Fibroblast of skin of right quadriceps (primary cell): ENCODE data around the gene ARMH3.
A peak's percentile ranks its signal among the peaks of the same experiment; 100 is the strongest.

Experiments used
- DNase-seq: peaks from one replicate; pipeline ENCODE4 v3.0.0-alpha.2; 2013

The ARMH3 gene, protein sequence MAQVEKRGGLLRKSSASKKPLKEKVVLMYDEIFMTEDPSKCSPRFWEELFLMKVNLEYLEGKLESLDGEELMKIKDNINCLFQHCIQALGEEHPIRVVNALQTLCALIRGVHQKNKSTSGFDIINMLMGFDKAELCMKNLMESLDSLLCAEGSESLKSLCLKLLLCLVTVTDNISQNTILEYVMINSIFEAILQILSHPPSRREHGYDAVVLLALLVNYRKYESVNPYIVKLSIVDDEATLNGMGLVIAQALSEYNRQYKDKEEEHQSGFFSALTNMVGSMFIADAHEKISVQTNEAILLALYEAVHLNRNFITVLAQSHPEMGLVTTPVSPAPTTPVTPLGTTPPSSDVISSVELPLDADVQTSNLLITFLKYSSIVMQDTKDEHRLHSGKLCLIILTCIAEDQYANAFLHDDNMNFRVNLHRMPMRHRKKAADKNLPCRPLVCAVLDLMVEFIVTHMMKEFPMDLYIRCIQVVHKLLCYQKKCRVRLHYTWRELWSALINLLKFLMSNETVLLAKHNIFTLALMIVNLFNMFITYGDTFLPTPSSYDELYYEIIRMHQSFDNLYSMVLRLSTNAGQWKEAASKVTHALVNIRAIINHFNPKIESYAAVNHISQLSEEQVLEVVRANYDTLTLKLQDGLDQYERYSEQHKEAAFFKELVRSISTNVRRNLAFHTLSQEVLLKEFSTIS

GRCh38 chr10:102055647-102056419, at the start of gene ARMH3:
ARMH3 (minus strand) TSS chr10:102056173; CDS start chr10:102040114, 16,059 bp downstream.
- DNase-seq, result peak; percentile 98

GRCh38 chr10:102102421-102102820, 46.4 kb upstream of the ARMH3 start:
- no peak for DNase-seq

DNA sequence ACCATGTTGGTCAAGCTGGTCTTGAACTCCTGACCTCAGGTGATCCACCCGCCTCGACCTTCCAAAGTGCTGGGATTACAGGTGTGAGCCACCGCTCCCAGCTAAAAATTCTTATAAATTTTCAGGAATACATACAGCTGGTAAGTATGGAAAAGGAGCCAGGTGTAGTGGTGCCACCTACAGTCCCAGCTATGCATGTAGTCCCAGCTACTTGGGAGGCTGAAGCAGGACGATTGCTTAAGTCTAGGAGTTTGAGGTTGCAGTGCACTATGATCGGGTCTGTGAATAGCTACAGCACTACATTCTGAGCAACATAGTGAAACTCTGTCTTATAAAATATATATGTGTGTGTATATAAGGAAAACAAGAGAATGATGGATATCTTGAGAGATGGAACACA, 45.2 kb upstream of the ARMH3 start:
- no peak for DNase-seq

- DNase-seq, result no peak
These were observed 40.5 kb upstream of the ARMH3 start for GRCh38 chr10:102096449-102096848.

DNA sequence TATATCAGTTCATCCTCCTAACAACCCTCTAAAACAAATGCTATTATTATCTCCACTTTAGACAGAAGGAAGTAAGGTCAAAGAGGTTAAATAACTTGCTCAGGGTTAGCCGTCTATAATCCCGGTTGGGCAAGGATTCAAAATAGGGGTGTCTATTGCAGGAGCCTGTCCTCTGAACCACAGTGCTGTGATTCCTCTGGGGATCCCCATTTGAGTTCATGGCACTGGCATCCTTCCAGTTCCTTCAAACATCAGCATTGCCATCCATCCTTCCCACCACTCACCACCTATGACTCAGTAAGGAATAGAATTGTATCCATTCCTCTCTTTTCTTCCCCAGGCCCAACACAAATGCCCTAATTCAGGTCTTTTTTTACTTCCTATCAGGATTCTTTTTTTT, 34.8 kb upstream of the ARMH3 start:
- DNase-seq, result no peak

- DNase-seq, result no peak
These were observed 30.2 kb upstream of the ARMH3 start for GRCh38 chr10:102086196-102086595.

DNA sequence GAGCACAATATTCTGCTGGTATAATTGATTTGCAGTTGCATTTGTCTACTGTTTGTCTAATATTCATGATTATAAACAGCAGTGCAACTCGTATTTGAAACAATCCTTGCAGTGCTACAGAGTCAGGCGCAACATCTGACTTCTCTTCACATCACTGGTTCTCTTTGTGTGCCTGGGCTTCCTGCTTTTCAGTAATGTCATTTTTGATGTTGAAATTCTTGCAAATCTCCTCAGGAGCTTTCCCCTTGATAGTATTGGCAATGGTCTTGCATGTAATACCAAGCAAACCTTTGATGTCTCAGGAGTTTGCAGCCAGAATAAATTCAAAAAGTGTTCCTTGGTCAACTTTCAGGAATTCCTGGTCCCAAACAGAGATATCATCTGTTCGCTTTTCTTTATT, 29.4 kb upstream of the ARMH3 start:
- no peak for DNase-seq

DNA sequence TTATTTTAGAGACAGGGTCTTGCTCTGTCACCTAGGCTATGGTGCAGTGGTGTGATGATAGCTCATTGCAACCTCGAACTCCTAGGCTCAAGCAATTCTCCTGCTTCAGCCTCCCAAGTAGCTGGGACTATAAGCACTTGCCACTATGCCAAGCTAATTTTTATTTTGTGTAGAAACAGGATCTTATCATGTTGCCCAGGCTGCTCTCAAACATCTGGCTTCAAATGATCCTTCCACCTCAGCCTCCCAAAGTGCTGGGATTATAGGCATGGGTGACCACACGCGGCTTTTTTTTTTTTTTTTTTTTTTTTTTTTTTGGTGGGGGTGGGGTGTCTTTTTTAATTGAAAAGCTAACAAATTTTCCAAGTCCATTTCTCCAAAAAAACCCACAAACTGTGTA, 27.6 kb upstream of the ARMH3 start:
- DNase-seq, result no peak

DNA sequence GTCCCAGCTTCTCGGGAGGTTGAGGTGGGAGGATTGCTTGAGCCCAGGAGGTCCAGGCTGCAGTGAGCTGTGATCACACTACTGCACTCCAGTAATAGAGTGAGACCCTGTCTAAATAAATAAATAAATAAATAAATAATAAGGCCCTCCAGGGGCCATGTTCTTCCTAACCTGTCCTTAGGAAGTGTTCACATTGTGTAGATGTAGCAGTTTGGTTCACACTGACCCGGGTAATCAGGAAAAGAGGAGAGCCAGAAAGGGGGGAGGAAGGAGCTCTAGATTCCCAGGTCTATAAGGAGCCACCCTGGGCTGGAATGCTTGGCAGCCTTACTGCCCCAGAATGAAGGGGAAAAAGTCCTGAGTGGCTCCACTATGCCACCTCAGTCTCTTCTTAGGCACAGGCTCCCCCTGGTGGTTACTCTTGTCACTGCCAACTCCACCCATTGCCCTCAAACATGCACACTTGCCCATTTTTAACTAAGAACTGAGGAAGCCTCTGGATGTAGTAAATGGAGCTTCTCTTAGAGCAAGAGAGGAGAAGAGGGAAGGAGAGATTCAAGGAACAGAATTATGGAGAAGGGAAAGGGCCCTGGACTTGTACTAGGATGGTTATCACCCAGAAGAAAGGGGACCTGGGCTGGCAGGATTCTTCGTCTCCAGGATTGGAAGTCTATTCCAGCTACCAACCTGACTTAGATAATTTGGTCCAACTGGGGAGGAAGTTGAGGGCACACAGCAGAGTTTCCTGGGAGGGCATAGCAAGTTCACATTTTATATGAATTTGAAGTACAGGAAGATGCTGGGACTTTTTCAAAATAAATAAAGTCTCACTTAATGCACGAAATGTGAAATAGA, 16.9 kb upstream of the ARMH3 start:
- peak; percentile 64 for DNase-seq

DNA sequence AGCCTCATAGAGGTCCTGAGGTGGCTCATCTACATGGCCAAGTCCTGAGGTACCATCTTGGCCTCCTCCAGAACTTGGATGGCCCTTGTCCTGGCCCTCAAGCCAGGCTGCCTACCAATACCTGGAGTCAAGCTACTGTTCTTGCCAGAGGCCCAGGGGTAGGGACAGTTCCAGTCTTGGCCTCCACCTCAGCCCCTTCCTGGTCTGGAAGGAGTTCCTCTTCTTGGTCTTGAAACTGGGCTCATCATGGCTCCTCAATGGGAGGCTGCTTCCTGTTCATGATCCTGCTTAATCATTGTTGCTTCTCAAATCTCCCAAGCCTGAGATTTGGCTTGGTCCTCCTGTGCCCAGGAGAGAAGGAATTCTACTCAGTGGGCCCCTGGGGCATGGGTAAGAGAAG, 13.1 kb upstream of the ARMH3 start:
- no peak for DNase-seq

DNA sequence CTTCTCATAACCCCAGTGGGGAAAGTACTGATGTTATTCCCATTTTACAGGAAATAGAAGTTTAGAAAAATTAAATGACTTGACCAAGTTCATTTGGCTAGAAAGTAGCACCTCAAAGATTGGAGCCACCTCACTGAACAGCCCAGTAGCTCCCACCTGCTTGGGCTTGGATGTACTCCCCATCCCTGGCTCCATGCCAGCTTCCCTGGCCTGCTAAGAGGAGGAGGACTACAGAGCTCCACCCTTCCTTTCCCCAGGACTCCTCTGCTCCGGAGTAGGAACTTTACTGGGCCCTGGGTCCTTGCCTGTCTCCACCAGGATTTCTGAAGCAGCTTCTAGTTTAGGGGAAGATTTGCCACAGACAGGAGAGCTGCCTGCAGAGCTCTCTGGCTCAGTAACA, 12.2 kb upstream of the ARMH3 start:
- no peak for DNase-seq

DNA sequence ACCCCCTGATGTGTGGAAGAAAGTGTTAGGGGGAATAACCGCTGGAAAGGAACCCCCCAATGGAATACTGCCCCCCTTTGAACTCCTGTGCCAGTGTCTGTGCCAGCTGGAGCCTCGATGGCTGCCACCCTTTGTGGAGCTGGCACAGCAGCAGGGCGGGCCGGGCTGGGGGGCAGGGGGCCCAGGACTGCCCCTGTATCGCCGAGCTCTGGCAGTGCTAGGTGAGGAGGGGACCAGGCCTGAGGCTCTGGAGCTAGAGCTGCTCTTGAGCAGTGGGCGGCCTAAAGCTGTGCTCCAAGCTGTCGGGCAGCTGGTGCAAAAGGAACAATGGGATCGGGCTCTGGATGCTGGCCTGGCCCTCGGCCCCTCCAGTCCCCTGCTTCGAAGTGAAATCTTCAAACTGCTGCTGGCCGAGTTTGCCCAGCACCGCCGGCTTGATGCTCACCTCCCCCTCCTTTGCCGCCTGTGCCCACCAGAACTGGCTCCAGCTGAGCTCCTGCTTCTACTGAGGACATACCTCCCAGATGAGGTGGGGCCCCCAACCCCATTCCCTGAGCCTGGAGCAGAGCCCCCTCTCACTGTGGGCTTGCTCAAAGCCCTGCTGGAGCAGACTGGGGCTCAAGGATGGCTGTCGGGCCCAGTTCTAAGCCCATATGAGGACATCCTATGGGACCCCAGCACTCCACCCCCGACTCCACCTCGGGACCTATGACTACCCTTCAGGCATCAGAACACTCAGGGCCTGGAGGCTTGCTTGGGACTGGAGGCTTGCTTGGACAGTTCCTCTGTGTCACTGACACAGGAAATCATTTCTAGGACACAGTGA, 11.3 kb upstream of the ARMH3 start:
- no peak for DNase-seq

- DNase-seq, result no peak
These were observed 10.6 kb upstream of the ARMH3 start for GRCh38 chr10:102066399-102067088.

DNA sequence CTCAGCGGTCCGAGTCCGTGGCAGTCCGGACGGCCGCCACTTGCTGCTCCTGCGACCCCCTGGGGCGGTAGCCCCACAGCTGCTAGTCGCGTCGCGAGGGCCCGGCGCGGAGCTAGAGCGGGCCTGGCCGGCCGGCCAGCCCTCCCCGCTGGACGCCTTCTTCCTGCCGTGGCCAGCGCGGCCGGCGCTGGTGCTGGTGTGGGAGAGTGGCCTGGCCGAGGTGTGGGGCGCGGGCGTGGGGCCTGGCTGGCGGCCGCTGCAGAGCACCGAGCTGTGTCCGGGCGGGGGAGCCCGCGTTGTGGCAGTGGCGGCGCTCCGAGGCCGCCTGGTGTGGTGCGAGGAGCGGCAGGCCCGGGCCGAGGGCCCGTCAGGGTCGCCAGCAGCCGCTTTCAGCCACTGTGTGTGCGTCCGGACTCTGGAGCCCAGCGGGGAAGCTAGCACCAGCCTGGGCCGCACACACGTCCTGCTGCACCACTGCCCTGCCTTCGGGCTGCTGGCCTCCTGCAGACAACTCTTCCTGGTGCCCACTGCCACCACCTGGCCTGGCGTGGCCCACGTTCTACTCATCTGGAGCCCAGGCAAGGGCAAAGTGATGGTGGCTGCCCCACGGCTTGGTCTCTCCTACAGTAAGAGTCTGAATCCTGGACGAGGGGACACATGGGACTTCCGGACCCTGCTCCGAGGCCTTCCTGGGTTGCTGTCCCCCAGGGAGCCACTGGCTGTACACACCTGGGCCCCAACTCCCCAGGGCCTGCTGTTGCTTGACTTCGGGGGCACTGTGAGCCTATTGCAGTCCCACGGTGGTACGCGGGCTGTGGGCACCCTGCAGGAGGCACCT, 9.8 kb upstream of the ARMH3 start:
- peak; percentile 9 for DNase-seq

GRCh38 chr10:102064868-102065560, 9.0 kb upstream of the ARMH3 start, which contains the start of gene HPS6:
HPS6 (plus strand) TSS chr10:102065349; CDS start chr10:102065475, 126 bp downstream.
- peak; percentile 87 for DNase-seq

DNA sequence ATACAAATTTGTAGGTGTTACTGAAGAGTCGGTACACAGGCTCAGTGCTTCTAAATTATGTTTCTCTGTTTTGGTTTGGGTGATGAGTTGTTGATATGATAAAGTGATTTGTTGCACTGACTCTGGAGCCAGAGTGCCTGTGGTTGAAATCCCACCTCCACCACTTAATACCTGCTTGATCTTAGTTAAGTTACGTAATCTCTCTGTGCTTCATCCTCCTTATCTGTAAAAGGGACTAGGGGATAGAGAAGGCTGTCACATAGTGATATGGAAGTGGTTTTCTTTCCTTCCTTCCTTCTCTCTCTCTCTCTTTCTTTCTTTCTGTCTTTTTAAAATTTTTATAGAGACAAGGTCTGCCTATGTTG, 8.5 kb upstream of the ARMH3 start:
- DNase-seq, result no peak

- no peak for DNase-seq
These were observed 4.0 kb upstream of the ARMH3 start for GRCh38 chr10:102059987-102060386.

- DNase-seq, result peak; percentile 8
These were observed 909 bp downstream of the ARMH3 start for GRCh38 chr10:102054881-102055646.

DNA sequence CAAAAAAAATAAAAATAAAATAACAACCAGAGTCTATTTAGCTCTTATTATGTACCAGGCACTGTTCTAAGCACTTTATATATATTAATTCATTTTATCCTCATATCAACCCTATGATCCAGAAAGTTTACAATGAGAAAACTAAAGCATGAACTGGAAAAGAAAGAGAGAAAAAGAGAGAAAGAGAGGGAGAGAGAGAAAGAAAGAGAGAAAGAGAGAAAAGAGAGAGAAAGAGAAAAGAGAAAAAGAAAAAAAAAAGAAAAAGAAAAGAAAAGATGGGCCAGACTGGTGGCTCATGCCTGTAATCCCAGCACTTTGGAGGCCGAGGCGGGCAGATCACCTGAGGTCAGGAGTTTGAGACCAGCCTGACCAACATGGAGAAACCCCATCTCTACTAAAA, 9.9 kb downstream of the ARMH3 start:
- DNase-seq, result no peak
